GM21576 (cell line): ENCODE data around the gene OTUD1.

ENCODE experiments used
- ATAC-seq: cut with Tn5 transposase; IDR thresholded peaks from one replicate; pipeline ENCODE4 v1.9.1; 2021; ENCODE audit warnings: mild to moderate bottlenecking, moderate library complexity; ENCODE audit not compliant: unreplicated experiment

Gene OTUD1

GRCh38 chr10:23467012-23467411 is 28.1 kb downstream of the OTUD1 start:
- ATAC-seq: no peak

GRCh38 chr10:23467548-23467947 is 28.7 kb downstream of the OTUD1 start:
- no peak for ATAC-seq

DNA sequence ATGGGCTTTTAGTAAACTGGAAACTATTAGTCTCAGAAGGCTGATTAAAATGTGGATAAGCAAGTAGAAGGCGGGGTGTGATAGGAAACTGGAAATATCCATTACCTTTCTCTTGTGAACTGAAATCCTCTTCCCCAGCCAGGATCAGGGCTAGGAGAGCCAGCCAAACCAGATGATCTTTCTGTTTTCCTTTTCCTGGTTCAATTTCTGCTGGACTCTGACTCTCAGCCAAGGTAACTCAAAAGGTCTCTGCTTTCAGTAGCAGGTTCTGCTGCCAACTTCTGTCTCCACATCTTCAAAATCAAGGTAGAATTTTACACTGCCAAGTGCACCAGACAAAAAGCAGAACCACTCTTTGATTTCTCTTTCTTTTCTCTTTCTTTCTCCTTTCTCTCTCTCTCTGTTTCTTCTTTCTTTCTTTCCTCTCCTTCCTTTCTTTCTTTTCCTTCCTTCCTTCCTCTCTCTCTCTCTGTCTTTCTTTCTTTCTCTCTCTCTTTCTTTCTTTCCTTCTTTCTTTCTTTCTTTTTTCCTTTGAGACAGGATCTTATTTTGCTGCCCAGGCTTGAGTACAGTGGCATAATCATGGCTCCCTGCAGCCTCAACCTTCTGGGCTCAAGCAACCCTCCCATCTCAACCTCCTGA is 30.8 kb downstream of the OTUD1 start:
- no peak for ATAC-seq

- no peak for ATAC-seq
Observed at GRCh38 chr10:23472181-23472580, 33.3 kb downstream of the OTUD1 start.

DNA sequence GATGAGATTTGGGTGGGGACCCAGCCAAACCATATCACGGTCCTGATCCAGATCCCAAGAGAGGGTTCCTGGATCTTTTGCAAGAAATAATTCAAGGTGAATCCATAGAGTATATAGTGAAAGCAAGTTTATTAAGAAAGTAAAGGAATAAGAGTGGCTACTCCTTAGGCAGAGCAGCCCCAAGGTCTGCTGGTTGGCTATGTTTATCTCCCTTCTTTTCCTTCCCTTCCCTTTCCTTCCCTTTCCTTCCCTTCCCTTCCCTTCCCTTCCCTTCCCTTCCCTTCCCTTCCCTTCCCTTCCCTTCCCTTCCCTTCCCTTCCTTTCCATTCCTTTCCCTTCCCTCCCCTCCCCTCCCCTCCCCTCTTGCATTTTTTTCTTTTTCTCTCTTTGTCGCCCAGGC is 35.2 kb downstream of the OTUD1 start:
- no peak for ATAC-seq

DNA sequence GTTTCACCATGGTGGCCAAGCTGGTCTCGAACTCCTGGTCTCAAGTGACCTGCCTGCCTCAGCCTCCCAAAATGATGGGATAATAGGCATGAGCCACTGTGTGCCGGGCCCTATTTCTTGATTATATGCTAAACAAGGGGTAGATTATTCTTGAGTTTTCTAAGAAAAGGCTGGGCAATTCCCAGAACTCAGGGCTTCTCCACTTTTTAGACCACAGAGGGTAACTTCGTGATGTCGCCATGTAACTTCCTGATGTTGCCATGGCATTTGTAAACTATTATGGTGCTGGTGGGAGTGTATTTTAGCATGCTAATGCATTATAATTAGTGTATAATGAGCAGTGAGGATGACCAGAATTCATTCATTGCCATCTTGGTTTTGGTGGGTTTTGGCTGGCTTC is 35.8 kb downstream of the OTUD1 start:
- no peak for ATAC-seq

DNA sequence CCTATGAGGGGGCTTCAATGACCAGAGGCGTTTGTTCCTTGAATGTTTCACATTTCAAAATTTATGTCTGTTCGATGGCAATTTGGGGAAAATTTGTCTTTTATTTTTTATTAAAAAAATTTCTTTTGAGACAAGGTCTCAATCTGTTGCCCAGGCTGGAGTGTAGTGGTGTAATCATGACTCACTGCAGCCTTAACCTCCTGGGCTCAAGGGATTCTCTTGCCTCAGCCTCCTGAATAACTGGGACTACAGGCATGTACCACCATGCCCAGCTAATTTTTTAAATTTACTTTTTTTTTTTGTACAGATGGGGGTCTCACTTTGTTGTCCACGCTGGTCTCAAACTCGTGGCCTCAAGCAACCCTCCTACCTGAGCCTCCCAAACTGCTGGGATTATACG is 39.7 kb downstream of the OTUD1 start:
- ATAC-seq: no peak

DNA sequence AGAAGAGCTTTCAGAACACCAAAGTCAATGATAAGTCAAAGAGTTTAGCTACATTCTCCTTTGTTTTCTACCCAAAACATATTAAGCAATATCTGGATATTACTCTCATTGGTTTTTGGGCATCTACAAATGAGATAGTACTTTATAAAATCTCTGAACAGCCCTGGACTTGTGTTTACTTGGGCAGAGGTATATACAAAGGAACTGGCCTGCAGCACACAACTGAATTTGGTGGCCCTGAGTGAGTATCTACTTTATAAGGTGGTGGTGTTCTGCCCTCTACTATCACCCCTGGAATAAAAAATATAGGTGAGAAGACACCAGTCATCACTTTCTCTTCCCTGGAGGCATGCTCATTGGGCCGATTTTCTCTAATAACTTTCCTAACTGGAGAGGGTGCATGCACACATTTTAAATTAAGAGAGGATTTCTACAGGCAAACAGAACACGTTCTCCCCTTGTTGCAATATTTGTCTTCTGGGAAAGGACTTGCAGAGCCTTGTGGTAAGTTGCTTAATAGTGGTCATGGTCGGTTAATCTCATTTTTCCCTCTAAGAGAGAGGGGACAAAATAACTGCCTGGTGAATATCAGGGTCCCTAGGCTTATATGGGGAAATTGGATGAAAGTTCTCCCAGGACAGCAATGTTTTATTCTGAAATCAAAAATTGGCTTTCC is 41.1 kb downstream of the OTUD1 start:
- no peak for ATAC-seq

DNA sequence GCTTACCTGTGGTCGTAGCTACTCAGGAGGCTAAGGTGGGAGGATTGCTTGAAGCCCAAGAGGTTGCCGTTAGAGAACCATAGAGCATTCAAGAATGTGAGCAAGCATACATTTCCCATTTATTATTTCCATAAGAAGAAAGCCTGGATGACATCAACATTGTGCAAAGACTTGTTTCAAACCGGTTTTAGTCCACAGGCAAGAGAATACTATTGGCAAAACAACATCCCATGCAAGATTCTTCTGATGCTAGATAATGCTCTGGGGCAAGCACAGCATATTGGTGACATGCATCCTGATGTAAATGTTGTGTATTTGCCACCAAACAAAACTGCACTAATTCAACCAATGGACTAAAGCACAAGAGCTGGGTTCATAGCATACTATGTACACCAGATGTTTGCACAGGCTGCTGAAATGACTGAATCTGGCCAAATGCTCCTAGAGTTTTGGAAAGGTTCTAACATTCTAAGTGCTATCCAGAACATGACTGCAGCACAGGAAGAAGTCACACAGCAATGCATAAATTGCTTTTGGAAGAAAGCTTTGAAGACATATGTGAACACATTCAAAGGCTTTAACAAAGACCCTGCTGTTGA is 42.6 kb downstream of the OTUD1 start:
- ATAC-seq: no peak

DNA sequence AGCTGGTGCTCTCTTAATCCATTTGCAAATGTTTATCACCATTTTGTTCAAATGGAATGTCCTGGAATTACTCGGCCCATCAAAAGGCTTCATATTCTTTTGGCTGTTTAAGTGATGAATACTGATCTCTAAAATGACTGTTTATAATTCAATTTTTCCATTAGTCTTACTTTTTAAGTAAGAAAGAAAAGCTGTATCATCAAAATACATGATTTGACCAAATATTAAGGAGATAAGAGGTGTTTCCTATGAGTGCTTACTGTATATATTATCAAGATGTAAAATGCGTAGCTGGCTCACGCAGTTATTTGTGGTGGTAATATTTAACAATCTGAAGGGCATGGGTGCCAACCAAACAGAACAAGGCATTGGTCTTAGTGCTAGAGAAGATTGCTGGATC is 51.2 kb downstream of the OTUD1 start:
- no peak for ATAC-seq
